Fibroblast of mammary gland (primary cell): ENCODE measurements around the gene KRTAP9-9.
"Not testable (repeated sequence)": the region's sequence is repeated elsewhere in the genome, so short reads cannot be mapped to it uniquely, and the experiment has no call there.

Source experiments
- DNase-seq: peaks from one replicate; pipeline ENCODE4 v3.0.0-alpha.2; 2010; ENCODE audit warnings: low read depth
- H3K4me3 ChIP-seq: 2 replicates; pipeline ENCODE4 v1.5.1; 2011; ENCODE audit warnings: low read depth, mild to moderate bottlenecking, low read length, moderate library complexity; ENCODE audit not compliant: control insufficient read depth
- TF ChIP-seq, protein P1 (sequence below): conservative IDR thresholded peaks from 2 replicates; pipeline ENCODE4 v1.5.1; 2011; ENCODE audit warnings: low read depth, low read length, inconsistent platforms; ENCODE audit not compliant: control insufficient read depth, insufficient read depth

KRTAP9-9 gene

DNA sequence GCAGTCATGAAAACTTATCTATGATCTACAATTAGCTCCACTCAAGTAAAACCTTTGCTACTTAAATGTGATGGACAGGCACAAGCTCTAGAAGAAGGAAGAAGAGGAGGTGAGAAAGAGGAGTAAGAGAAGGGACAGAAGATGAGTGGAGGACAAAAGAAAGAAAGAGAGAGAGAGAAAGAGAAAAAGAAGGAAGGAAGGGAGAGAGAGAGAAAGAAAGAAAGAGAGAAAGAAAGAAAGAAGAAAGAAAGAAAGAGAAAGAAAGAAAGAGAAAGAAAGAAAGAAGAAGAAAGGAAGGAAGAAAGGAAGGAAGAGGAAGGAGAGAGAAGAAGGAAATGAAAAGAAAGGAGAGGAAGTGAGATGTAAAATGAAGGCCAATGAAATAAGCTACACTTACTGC, 25.1 kb upstream of the KRTAP9-9 start:
- TF ChIP-seq, protein P1, sequence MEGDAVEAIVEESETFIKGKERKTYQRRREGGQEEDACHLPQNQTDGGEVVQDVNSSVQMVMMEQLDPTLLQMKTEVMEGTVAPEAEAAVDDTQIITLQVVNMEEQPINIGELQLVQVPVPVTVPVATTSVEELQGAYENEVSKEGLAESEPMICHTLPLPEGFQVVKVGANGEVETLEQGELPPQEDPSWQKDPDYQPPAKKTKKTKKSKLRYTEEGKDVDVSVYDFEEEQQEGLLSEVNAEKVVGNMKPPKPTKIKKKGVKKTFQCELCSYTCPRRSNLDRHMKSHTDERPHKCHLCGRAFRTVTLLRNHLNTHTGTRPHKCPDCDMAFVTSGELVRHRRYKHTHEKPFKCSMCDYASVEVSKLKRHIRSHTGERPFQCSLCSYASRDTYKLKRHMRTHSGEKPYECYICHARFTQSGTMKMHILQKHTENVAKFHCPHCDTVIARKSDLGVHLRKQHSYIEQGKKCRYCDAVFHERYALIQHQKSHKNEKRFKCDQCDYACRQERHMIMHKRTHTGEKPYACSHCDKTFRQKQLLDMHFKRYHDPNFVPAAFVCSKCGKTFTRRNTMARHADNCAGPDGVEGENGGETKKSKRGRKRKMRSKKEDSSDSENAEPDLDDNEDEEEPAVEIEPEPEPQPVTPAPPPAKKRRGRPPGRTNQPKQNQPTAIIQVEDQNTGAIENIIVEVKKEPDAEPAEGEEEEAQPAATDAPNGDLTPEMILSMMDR = no peak

DNA sequence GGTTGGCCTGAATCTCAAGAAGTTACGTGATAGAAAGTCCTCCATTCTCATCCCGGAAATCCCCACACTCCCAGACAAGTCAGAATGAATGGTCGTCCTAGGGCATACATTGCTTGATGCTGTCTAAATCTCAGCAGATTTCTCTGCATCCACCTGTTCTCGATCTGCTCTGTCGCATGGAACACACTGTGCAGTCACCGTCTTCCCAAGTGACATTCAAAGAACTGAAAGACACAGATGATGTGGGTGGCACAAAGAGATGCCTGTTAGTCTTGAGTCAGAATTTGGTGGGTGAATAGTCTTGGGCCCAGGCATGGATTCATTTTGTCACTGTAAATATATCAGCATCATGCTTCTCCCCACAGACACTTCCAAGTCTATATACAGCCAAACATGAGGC, 23.5 kb upstream of the KRTAP9-9 start:
- TF ChIP-seq, protein P1 = no peak
- DNase-seq = no peak
- H3K4me3 ChIP-seq = no peak overlapping the region

More for the DNA sequence above, 25.1 kb upstream of the KRTAP9-9 start:
- no peak overlapping the region for H3K4me3 ChIP-seq
- no peak for DNase-seq

DNA sequence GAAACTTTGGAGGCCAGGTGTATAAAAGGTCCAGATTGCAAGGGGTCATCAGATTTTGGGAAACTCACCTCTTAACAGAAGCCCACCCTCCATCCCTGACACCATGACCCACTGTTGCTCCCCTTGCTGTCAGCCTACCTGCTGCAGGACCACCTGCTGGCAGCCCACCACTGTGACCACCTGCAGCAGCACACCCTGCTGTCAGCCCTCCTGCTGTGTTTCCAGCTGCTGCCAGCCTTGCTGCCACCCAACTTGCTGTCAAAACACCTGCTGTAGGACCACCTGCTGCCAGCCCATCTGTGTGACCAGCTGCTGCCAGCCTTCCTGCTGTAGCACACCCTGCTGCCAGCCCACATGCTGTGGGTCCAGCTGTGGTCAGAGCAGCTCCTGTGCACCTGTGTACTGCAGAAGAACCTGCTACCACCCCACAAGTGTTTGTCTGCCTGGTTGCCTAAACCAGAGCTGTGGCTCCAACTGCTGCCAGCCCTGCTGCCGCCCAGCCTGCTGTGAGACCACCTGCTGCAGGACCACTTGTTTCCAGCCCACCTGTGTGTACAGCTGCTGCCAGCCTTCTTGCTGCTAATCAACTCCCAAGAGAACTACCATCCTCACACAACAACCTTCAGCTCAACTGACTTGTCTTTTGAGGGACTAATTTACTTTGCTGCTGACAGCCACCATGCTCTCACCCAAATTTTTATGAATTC, 22.6 kb upstream of the KRTAP9-9 start, which contains the start of gene KRTAP9-3:
Gene KRTAP9-3 (plus strand): TSS at position 51 of the 707 bp plus-strand sequence. CDS start 53 bp downstream, at position 104.
- H3K4me3 ChIP-seq, DNase-seq: not testable (repeated sequence)

DNA sequence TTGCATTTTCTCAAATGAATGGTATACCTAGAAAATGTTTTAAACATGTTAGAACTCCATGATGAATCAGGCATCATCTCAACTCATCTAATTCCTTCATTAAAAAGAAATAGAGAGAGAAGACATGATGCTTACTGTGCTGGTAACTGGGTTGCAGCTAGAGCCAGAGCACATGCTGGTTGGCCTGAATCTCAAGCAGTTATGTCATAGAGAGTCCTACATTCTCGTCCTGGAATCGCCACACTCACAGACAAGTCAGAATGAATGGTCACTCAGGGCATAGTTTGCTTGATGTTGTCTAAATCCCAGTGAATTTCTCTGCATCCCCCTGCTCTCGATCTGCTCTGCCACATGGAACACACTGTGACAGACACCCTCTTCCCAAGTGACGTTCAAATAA, 18.1 kb upstream of the KRTAP9-9 start:
- not testable (repeated sequence) for H3K4me3 ChIP-seq, DNase-seq

DNA sequence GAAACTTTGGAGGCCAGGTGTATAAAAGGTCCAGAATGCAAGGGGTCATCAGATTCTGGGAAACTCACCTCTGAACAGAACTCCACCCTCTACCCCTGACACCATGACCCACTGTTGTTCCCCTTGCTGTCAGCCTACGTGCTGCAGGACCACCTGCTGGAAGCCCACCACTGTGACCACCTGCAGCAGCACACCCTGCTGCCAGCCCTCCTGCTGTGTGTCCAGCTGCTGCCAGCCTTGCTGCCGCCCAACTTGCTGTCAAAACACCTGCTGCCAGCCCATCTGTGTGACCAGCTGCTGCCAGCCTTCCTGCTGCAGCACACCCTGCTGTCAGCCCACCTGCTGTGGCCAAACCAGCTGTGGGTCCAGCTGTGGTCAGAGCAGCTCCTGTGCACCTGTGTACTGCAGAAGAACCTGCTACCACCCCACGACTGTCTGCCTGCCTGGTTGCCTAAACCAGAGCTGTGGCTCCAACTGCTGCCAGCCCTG, 17.2 kb upstream of the KRTAP9-9 start, which contains the start of gene KRTAP9-8:
Gene KRTAP9-8 (plus strand): TSS at position 51 of the 489 bp plus-strand sequence. CDS start 53 bp downstream, at position 104.
- not testable (repeated sequence) for DNase-seq

DNA sequence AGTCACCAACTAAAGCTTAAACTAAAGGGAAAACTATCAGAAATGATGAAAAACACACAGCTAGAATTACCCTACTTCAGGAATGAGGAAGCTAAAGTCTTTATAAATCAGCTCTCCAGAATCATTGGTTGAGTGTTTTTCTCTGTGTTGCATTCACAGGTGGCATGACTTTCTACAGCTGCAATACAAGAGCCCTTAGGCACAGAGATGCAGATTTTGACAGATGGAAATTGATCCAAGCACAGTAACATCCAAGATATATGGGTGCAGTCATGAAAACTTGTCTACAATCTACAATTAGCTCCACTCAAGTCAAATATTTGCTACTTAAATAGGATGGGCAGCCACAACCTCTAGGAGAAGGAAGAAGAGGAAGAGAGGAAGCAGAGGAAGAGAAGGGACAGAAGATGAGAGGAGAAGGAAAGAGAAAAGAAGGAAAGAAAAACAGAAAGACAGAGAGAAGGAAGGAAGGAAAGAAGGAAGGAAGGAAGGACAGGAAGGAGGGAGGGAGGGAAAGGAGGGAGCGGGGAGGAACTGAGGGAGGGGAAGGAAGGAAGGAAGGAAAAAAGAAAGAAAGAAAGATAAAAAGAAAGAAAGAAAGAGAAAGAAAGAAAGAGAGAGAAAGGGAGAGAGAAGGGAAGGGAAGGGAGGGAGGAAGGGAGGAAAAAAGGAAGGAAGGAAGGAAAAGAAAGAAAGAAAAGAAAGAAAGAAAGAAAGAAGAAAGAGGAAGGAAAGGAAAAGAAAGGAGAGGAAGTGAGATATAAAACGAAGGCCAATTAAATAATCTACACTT, 8.0 kb upstream of the KRTAP9-9 start:
- H3K4me3 ChIP-seq, DNase-seq: not testable (repeated sequence)

More for the DNA sequence above, 17.2 kb upstream of the KRTAP9-9 start, which contains the start of gene KRTAP9-8:
- H3K4me3 ChIP-seq = not testable (repeated sequence)

DNA sequence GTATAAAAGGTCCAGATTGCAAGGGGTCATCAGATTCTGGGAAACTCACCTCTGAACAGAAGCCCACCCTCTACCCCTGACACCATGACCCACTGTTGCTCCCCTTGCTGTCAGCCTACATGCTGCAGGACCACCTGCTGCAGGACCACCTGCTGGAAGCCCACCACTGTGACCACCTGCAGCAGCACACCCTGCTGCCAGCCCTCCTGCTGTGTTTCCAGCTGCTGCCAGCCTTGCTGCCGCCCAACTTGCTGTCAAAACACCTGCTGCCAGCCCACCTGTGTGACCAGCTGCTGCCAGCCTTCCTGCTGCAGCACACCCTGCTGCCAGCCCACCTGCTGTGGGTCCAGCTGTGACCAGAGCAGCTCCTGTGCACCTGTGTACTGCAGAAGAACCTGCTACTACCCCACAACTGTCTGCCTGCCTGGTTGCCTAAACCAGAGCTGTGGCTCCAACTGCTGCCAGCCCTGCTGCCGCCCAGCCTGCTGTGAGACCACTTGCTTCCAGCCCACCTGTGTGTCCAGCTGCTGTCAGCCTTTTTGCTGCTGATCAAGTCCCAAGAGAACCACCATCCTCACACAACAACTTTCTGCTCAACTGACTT, 5.4 kb upstream of the KRTAP9-9 start, which contains the start of gene KRTAP9-4:
Gene KRTAP9-4 (plus strand): TSS at position 51 of the 604 bp plus-strand sequence. CDS start 34 bp downstream, at position 85.
- not testable (repeated sequence) for DNase-seq, H3K4me3 ChIP-seq

DNA sequence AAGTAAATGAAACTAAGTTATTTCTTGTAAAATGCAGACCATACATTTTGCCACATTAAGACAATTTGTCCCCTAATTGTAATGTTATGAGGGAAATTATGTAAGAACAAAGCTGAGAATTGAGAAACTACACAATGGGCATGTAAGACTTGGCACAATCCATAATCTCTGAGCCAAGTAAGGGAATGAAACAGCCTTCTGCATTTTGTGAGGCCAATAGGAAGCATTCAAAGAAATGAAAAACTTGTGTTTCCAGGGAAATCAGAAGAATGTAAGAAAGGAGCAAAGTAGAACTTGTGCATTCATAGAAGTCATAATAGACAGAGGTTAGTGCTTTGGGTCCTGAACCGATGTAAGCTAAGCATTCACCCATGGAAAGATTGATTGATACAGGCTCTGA, 3.9 kb upstream of the KRTAP9-9 start:
- H3K4me3 ChIP-seq = no peak overlapping the region
- DNase-seq = no peak
- TF ChIP-seq, protein P1 = no peak

DNA sequence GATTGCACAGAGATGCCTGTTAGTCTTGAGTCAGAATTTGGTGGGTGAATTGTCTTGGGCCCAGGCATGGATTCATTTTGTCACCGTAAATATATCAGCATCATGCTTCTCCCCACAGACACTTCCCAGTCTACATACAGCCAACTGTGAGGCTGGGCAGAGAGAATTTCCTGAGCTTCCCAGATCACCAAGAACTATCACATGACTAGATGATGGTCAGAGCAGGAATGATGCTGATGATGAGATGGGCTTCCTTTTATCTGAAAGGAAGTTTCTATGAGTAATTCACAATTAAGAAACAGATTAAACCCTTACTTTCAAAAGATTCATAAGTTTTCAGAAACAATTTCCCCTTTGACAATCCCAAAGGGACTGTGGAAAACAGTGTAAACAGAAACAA, 323 bp upstream of the KRTAP9-9 start:
- TF ChIP-seq, protein P1 = no peak
- DNase-seq = peak; percentile 24
- no peak overlapping the region for H3K4me3 ChIP-seq
